Prostate gland (tissue), 2 donors: ENCODE measurements around the gene STRAP. TPM values are rescaled to one million over a fixed set of nuclear protein-coding genes. Genes with fewer than 3 reads are reported as not detected.
"Not testable (repeated sequence)": the region's sequence is repeated elsewhere in the genome, so short reads cannot be mapped to it uniquely, and the experiment has no call there.

Experiments
- DNase-seq: peaks from one replicate; pipeline ENCODE4 v3.0.0-alpha.2; 2019; ENCODE audit warnings: low spot score
- H3K27ac ChIP-seq, 2 donors: fragments of 200-600 bp; sonication (generic); 2 replicates each; pipeline ENCODE4 v1.5.1; 2017 to 2019
- H3K27me3 ChIP-seq: fragments of 200-600 bp; sonication (generic); replicated peaks from 2 replicates; pipeline ENCODE4 v1.5.1; 2019; ENCODE audit not compliant: insufficient read depth
- H3K36me3 ChIP-seq, 2 donors: fragments of 200-600 bp; sonication (generic); 1 replicate in 1 of 2; 2 replicates in 1 of 2; pipeline versions ENCODE4 v1.5.1 to v1.8.1; 2017 to 2019
- H3K4me1 ChIP-seq: fragments of 200-600 bp; sonication (generic); replicated peaks from 2 replicates; pipeline ENCODE4 v1.5.1; 2019
- H3K4me3 ChIP-seq, 2 donors: fragments of 200-600 bp; sonication (generic); 2 replicates each; pipeline ENCODE4 v1.5.1; 2017 to 2019
- H3K9me3 ChIP-seq: fragments of 200-600 bp; sonication (generic); 2 replicates; pipeline ENCODE4 v1.5.1; 2017
- CTCF ChIP-seq, 4 experiments: fragments of 200-600 bp in 2 of 4; fragments of 450-650 bp in 2 of 4; sonication (generic) in 2 of 4; IDR thresholded peaks; 1 replicate in 3 of 4; 2 replicates in 1 of 4; pipeline ENCODE4 v1.5.1; 2016 to 2019; ENCODE audit warnings: antibody characterized with exemption in 4 of 4, mild to moderate bottlenecking in 2 of 4, moderate library complexity in 2 of 4
- POLR2A ChIP-seq: fragments of 450-650 bp; IDR thresholded peaks from one replicate; pipeline ENCODE4 v1.6.1; 2016; ENCODE audit warnings: antibody characterized with exemption, mild to moderate bottlenecking
- POLR2AphosphoS5 ChIP-seq: sonication (generic); formaldehyde crosslinking; IDR thresholded peaks from one replicate; pipeline ENCODE4 v1.6.1; 2017; ENCODE audit warnings: antibody characterized with exemption
- WGBS: methylation state at CpG from one replicate; pipeline ENCODE4 v1.1.5; 2018; 5-methylcytosine and 5-hydroxymethylcytosine counted together
- intact Hi-C: fragments of 100-400 bp; cut with DNase I; formaldehyde crosslinking; loops from one replicate; pipeline ENCODE4 v1.14.2; 2022
- total RNA-seq, 2 donors: library from RNA; depleted of rRNA; stranded (reverse); fragments of >200 nt; gene quantifications; one replicate each; pipeline ENCODE4 v1.1.0, GENCODE V29; 2016

STRAP gene
- total RNA-seq, 2 donors from 2014 or later = 58.4 to 74.2 TPM

GRCh38 chr12:15862840-15863239 lies 19.3 kb upstream of the STRAP start:
- DNase-seq = no peak
- no peaks in the 10 kb centered on the region for H3K4me1 ChIP-seq
- intact Hi-C loops = no loop called here
- H3K9me3 ChIP-seq = no peaks in the 10 kb centered on the region
- no peak overlapping the region for H3K4me3 ChIP-seq
- H3K27me3 ChIP-seq = no peaks in the 10 kb centered on the region
- WGBS = 83% methylated on average over 1 of the region's 1 CpG
- H3K27ac ChIP-seq = no peak overlapping the region
- TF ChIP-seq POLR2A (no peak), POLR2AphosphoS5 (no peak), CTCF (IDR thresholded peaks at IDR 0.05) (no peak)
- H3K36me3 ChIP-seq = no peaks in the 10 kb centered on the region

GRCh38 chr12:15863372-15863771 lies 18.8 kb upstream of the STRAP start:
- no peak for TF ChIP-seq POLR2AphosphoS5
- no peak for TF ChIP-seq POLR2A
- no peak for TF ChIP-seq CTCF (IDR thresholded peaks at IDR 0.05)
- Histone ChIP-seq H3K4me3 (no peak overlapping the region), H3K27me3 (no peaks in the 10 kb centered on the region), H3K9me3 (no peaks in the 10 kb centered on the region), H3K27ac (no peak overlapping the region), H3K4me1 (no peaks in the 10 kb centered on the region), H3K36me3 (no peaks in the 10 kb centered on the region)
- WGBS = 46% methylated on average over 9 of the region's 9 CpGs
- intact Hi-C loops = no loop called here
- DNase-seq = no peak

DNA sequence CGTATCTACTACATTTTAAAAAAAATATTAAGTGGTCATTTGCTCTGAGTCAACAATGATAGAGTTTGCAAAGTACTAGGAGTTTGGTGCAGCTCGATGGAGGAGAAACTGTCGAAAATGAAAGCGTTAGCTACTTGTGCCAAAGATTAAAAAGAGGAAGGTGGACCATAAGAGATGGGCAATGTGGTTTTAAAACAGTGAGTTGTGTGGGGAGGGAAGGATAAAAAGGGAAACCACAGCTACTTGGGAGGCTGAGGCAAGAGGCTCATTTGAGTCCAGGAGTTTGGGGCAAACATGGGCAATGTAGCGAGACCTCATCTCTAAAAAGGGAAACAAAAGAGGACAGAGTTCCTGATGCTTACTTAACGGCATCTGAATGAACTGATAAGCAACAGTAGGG lies 18.2 kb upstream of the STRAP start:
- Histone ChIP-seq H3K27ac (no peak overlapping the region), H3K4me3 (no peak overlapping the region), H3K4me1 (no peaks in the 10 kb centered on the region), H3K36me3 (no peaks in the 10 kb centered on the region), H3K9me3 (no peaks in the 10 kb centered on the region), H3K27me3 (no peaks in the 10 kb centered on the region)
- intact Hi-C loops = no loop called here
- WGBS = 81% methylated on average over 6 of the region's 6 CpGs
- TF ChIP-seq POLR2A (no peak), POLR2AphosphoS5 (no peak), CTCF (IDR thresholded peaks at IDR 0.05) (no peak)
- DNase-seq = no peak

DNA sequence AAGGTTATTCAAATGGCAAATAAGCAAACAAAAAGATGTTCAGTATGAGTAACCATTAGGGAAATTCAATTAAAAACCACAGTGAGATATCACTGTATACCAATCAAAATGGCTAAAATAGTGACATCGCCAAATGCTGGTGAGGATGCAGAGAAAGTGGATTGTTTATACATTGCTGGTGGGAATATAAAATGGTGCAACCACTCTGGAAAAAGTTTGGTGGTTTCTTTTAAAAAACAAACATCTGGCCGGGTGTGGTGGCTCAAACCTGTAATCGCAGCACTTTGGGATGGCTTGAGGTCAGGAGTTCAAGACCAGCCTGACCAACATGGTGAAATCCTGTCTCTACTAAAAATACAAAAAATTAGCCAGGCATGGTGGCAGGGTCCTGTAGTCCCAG lies 14.0 kb upstream of the STRAP start:
- H3K27me3 ChIP-seq = no peaks in the 10 kb centered on the region
- H3K4me3 ChIP-seq = no peak overlapping the region
- no peak for TF ChIP-seq POLR2A
- TF ChIP-seq POLR2AphosphoS5 = no peak
- TF ChIP-seq CTCF (IDR thresholded peaks at IDR 0.05) = no peak
- intact Hi-C loops = no loop called here
- 96% methylated on average over 3 of the region's 3 CpGs for WGBS
- H3K9me3 ChIP-seq = no peaks in the 10 kb centered on the region
- H3K36me3 ChIP-seq = no peaks in the 10 kb centered on the region
- no peaks in the 10 kb centered on the region for H3K4me1 ChIP-seq
- H3K27ac ChIP-seq = no peak overlapping the region
- no peak for DNase-seq

DNA sequence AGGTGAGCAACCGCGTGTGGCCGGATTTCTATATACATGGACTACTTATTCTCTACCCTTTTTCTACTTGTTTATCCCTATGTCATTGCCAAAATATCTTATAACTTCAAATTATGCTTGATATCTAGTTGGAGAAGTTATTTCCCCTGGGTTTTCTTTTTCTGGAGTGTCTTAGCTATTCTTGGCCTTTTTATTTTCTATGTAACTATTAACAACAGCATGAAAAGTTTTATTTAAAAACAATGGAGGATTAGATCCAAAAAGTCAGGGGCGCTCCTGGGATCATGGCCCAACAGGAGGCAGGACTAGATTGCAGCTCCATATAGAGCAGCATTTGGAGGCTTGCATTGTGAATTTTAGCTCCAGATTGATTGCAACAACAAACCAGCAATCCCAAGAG lies 8.6 kb upstream of the STRAP start:
- Histone ChIP-seq H3K27me3 (no peaks in the 10 kb centered on the region), H3K9me3 (no peaks in the 10 kb centered on the region), H3K4me3 (no peak overlapping the region), H3K4me1 (no peaks in the 10 kb centered on the region), H3K27ac (no peak overlapping the region), H3K36me3 (no peaks in the 10 kb centered on the region)
- DNase-seq = no peak
- WGBS = 94% methylated on average over 4 of the region's 4 CpGs
- TF ChIP-seq CTCF (IDR thresholded peaks at IDR 0.05) (no peak), POLR2A (no peak), POLR2AphosphoS5 (no peak)
- intact Hi-C loops = no loop called here

DNA sequence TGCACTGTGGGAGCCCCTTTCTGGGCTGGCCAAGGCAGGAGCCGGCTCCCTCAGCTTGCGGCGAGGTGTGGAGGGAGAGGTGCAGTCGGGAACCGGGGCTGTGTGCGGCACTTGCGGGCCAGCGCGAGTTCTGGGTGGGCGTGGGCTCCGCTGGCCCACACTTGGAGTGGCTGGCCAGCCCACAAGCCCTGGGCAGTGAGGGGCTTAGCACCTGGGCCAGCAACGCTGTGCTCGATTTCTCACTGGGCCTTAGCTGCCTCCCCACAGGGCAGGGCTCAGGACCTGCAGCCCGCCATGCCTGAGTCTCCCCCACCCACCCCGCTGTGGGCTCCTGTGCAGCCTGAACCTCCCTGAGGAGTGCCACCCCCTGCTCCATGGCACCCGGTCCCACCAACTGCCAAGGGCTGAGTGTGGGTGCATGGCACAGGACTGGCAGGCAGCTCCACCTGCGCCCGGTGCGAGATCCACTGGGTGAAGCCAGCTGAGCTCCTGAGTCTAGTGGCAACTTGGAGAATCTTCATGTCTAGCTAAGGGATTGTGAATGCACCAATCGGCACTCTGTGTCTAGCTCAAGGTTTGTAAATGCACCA lies 7.5 kb upstream of the STRAP start:
- intact Hi-C loops, H3K9me3 ChIP-seq: not testable (repeated sequence)
- 98% methylated on average over 13 of the region's 20 CpGs for WGBS

More for the DNA sequence above, 7.5 kb upstream of the STRAP start:
- H3K27ac ChIP-seq, H3K27me3 ChIP-seq, H3K36me3 ChIP-seq, H3K4me1 ChIP-seq, DNase-seq, H3K4me3 ChIP-seq: not testable (repeated sequence)
